Activated effector memory CD4-positive, alpha-beta T cell treated with Interleukin-2 at 50 U/mL for 16 hours (primary cell): Measurements from ENCODE around the gene CREB3L1.

Source experiments
- DNase-seq: peaks from one replicate; pipeline ENCODE4 v3.0.0-alpha.2; 2020

CREB3L1 gene

DNA sequence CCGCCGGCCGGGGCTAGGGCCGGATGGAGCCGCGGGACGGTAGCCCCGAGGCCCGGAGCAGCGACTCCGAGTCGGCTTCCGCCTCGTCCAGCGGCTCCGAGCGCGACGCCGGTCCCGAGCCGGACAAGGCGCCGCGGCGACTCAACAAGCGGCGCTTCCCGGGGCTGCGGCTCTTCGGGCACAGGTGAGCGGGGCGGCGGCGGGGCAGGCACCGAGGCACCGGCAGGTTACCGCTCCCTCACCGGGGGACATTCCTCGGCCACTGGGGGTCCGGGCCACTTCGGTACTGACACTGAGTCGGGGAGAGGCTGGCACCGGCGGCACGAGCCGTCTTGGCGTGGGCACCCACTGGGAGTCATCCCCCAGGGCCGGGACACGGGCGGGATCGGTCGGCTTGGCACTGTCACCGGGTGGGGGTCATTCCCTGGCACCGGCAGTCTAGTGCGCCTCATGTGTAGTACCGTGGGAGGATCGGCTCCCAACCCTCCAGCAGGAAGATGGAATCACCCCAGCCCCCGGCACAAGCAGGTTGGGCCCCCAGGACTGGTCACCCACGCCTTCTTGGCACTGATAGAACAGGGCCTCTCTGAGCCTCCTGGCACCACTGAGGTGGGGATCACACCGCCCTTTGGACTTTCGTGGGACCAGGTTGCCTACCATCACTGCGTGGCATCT lies 70.3 kb downstream of the CREB3L1 start:
- DNase-seq: no peak

DNA sequence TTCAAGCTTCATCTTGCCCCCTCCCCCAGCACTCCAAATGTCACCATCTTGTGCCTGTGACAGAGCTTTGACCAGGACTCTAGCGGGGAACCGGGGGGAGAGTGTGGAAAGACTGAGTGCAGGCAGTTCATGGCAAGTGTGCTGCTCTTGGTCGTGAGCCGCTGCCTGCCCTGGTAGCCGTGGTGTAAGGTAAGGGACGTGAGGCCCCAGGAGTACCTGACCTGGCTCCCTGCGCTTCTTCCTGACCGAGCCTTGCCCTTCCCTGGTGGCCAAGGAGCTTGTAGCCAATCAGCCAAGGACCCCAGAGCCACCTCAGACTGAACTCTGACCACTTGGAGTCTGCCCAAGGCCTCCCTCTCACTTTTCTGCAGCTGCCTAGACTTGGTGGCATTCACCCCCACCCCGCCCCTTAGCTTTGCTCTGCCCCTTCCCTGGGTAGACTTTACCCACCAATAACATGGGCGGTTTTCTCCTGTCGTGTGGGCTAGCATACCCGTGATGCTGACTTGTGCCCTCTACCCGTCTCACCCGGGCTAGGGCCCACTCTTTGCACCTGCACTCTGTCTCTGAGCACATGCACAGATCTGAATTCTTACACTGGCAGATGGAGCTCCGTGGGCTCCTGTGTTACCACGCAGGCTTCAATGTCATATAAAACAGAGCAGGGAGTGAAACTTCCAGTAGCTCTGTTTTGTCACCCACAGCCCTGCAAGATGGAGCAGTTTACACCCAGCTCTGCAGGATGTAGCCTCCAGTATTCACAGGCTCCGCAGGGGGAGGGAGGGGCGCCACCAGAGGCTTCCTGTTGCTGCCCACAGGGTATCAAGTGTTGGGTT lies 71.3 kb downstream of the CREB3L1 start:
- DNase-seq: peak; percentile 58

DNA sequence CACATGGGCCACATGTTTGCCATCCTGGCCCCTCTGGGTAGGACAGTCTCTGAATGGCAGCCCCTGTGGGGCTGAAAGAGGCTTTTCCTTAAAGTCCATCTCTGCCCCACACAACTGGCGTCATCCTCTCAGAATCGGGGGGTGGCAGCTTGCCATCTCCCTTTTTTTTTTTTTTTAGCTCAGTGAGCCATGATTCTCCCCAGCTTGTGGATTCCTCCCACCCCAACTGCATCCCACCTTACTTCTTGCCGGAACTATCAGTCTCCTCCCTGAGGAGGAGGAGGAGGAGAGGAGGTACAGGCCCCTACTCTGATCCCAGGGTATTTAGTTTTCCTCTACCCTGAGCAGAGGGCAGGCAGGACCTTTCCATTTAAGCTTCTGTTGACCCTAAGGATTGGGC lies 73.2 kb downstream of the CREB3L1 start:
- no peak for DNase-seq

DNA sequence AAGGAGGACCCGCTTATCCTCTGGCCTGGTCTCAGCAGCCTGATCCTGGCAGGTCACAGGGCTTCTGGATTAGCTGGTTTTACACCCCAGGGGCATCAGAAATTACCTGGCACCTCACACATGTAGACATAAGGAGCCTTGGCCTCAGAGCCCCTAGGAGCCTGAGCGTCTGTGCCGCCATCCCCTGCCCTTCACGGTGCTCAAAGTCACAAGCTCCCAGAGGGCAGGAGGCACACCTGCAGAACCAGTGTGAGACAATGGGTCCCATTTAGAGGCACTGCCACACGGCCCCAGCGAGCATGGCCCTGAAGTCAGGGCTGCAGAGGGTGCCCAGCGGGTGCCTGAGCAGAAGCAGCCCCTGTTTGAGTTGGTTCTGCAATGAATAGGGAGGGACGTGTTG lies 73.7 kb downstream of the CREB3L1 start:
- no peak for DNase-seq

DNA sequence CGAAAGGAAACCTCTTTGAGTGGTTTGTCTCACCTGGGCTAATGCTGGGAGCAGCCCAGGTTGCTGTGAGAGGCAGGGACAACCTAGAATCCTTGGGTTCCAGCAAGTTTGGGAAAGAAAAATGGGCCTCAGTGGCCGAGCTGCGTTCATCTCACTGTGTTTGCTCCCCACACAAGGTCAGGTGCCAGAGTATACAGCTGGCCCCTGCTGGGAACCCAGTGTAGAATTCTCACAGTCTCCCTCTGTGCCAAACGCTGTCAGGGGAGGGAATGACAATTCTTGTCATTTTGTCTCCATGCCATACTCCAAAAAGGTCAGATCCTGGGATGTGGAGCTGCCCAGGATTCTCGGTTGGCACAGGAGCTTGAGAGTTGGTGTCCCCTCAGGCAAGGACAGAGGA lies 74.1 kb downstream of the CREB3L1 start:
- no peak for DNase-seq

DNA sequence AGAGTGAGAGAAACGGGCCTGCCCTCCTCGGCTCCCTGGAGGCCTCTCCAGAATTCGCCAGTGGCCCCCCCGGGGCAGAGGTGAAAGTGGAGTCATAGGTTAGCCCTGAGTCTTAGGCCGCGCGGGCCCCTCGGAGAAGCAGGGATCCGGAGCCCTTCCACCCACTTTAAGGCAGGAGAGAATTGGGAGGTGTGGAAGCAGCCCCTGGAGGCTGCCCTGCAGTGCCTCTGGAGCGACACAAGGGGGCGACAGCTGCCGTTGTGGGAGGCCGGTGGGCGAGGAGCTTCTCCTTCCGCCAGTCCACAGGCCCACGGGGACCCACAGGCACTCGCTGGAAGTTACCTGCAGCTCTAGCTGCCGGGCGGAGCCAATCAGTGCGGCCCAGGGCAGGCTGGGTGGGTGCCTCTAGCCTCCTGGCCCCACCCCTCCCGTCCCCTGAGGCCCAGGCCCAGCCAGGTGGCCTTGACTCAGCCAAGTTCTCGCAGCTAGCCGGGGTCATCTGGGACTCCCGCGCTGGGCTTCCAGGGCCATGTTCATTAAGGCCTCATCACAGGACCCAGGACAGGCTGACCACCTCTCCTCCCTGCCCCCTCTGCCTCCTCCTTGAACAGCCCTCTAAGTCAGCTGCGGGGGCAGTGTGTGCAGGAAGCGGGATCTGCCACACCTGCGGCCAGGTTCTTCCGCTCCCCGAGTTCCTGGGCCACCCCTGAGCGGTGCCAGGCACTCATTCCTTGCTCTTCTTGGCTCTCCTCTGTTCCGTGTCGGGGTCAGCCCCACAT lies 74.8 kb downstream of the CREB3L1 start:
- peak; percentile 68 for DNase-seq

DNA sequence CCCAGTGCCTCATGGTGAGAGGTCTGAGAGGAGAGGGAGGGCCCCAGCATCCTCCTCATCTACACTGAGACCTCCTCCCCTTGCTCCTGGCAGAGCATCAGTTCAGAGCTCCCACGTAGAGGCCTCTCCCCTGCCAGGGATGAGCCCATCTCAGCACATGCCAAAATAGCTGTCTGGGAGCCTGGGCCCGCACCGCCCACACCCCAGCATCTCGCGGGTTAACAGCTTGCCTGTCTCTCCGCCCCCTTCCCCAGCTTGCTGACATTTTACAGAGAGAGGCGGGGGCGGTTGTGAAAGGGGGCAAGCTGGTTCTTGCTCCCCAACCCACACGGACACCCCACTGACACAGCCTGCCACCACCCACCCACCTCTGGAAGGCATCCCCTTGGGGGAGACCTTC lies 76.2 kb downstream of the CREB3L1 start:
- no peak for DNase-seq

DNA sequence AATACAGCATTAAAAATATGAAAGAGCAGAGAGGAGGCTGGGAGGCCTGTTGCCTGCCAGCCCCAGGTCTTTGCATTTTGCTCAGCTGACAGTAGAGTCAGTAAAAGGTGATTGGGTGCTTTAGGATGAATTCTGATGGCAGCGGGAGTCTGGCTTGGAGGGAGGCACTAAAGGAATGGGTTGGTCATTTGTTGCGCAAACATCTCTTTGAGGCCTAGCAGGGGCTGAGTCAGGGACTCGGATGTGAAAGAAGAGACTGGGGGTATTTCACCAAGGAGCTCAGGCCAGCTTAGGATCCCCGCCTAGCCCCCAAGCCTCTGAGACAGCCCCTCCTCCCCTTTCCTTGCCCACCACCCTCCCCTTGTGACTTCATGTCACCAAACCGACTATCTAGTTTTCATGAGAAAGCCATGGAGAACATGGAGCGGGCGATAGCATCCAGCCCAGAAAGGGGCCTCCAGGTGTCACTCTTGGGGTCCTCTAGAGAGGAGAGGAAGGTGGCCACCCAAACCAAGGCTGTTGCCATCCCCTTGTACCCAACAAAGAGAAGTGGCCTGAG lies 79.5 kb downstream of the CREB3L1 start:
- DNase-seq: no peak

DNA sequence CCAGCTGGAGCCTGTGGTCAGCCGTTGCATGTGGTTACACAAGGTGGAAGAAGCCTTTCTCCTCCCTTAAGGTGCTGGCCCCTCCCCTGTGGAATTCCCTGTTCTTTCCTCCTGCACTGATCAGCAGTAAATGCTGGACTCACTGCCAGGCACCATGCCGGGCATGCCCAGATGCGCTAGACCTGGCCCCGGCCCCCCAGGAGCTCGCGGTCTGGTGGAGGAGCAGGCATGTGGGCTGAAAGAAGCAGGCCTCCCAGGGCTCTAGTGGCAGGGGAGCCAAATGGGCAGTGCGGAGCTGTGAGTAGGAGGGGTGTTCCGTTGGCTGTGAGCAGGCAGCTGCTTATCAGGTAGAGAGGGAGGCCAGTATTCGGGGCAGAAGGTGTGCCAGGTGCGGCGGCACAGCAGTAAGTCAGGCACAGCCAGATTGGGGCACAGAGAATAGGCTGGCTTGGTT lies 80.0 kb downstream of the CREB3L1 start:
- no peak for DNase-seq

DNA sequence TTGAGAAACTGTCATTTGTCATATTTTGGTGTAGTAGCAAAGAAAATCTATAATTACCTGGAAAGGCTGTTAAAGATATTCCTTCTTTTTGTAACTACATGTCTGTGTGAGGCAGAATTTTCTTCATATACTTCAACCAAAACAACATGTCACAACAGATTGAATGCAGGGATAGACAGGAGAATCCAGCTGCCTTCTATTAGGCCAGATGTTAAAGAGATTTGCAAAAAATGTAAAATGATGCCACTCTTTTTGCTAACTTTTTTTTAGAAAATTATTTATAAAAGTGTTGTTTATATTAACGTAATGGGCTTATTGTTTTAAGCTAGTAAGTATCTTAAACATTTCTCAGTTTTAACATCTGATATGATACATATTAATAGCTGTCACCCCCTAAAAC lies 82.5 kb downstream of the CREB3L1 start:
- no peak for DNase-seq

DNA sequence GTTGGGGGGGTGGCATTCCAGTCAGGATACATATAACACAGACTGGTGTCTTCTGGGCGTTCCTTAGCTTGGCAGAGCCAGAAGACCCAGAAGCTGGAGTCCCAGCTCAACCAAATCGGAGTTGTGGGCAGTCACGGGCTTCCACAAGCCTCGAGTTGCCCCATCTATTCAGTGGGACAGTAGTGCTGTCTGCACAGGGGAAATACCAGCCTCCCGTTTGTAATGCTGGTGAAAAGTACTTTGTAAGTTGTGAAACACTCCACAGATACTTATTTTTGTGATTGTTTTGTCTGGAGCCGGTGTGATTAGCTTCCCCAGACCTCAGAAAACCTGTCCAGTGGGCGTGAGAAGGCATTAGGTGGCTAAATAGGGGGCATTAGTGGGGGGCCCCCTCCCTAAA lies 83.4 kb downstream of the CREB3L1 start:
- DNase-seq: no peak

DNA sequence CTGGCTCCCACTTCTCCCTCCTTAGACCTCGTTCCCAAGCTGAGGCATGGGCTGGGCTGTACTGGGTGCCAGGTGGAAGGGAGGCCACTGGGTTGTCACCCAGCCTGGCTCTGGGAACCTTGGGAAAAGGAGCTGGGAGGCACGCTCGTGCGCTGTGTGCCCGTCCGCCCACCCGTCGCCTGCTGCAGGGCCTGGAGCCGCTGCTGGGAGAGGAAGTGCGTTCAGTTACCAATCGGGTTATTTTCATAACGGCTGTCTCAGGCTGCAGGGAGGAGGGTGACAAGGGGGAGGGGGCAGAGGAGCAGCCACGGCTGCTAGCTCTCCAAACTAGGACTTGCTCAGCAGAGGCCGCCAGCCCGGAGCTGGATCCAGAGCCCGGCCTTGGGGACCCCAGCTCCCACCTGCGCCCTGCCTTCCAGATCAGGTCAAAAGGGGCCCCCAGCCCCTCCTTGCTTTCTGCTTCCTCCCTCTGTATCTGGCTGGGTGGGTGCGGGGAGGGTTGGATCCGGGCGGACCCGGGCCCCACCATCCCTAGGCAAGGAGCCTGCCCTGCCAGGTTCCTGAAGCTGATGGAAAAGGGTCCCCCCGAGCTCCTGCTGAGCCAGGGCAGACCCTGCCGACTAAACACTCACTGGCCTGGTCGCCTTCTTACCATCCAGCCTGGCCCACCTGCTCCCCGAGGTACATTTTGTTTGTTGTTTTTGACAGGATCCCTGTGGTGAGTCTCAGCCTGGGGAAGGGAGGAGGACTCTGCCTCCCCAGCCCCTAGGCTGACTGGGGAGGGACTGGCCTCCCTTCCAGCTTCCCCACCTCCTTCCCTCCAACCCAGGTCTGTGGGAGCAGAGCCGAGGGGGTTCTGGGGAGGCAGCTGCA lies 84.1 kb downstream of the CREB3L1 start:
- DNase-seq: peak; percentile 52

DNA sequence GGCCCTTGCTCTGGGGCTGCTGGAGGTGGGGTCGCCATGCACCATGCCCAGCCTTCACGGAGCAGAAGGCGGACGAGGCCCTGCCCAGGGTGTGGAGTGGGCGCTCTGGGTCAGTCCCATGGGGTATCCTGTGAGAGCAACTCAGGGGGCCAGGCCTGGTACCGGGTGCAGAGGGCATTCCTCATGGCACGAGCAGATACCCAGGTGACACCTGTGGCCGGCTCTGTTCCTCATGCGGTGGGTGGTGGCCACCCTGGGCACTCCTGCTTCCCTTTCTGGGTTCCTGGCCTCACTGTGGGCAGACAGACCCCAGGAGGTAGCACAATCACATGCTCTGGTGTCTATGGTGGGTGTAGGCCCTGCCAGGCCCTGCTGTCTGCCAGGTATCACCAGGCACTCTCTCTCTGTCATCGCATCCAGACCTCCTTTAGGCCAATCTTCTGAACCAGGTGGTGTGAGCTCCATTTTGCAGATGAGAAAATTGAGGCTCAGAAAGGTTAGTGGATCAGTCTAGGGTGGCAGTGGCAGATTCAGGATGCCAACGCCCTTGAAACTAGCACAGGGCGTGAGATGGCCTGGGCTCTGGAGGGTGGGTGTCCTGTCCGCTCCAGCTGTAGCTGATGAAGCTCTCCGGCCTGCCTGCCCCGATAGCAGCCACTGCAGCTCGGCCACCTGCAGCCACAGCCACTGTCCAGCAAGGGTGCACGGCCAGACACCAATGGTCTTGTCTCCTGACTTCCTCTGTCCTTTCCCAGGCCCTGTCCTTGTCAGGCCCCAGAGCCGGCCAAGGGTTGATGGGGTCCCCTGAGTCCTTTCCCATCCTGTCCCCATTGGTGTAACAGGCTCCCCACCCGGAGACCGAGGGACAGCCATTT lies 84.9 kb downstream of the CREB3L1 start:
- no peak for DNase-seq

DNA sequence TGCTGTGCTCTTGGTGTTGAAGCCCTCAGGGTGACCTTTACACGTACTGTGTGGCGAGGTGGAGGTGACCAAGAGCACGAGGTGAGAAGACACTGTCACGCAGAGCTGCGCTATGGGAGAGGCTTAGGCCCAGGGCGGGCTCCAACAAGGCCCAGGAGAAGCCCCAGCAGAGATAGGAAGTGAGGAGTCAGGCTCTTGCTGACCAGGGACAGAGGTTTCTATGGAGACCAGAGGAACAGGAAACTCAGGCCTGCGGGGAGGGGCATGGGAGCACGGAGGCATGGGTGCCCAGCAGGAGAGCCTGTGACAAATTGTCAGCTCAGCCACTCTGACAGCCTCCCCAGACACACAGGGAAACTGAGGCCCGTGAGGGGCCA lies 85.6 kb downstream of the CREB3L1 start:
- no peak for DNase-seq

DNA sequence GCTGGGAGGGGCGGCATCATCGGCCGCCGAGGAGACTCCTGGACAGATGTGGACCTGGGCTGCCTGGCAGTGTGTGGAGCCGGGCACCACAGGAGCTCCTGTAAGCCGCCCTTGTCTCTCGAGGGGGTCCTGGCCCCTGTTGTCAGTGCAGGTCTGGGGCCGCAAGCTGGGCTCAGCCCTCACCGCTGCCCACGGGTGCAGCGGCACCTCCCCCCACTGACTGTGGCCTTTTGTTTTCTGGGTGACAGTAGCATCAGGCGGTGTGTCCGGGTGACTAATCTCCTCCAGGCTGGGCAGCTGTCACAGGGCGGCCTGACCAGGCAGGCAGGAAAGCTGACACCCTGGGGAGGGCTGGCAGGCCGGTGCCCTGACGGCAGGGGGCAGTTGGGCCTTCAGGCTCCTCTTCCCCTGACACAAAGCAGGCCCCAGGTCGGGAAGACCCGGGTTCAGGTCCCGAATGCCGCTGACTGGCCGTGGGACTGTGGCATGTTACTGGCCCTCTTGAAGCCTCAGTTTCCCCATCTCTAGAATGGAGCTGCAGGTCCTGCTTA lies 86.1 kb downstream of the CREB3L1 start:
- no peak for DNase-seq

DNA sequence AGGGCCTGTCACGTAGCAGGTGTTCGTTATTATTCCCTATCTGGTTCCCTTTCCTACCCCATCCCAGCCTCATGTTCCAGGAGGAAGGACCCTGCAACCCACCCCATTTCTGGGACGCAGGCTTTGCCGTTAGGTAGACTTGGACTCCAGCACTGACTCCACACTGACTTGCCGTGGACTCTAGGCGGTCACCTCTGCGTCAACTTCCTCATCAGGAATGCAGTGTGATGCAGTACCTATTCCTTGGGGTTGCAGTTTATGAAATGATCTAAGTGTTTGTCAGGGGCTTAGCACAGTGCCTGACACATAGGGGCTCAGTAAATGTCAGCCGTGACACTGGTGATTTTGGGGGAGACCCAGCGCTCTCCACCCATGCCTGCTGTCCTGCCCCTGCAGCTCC lies 86.6 kb downstream of the CREB3L1 start:
- DNase-seq: no peak

DNA sequence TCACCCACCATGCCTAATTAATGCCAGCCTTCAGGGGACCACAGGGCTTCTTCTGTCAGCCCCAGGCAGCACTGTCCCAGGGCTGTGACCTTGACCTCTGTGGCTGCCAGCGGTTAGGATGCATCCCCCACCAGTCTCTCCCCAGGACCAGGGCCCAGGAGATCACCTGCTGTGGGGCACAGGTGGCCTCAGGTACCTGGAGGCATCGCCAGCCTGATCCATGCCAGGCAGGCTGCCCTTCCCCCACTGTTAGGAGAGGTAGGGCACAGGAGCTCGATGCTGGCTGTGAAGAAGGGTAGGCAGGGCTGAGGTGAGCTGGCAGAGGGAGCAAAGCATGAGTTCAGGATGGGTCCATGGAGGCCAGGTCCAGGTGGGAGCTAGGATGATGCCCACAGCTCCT lies 87.3 kb downstream of the CREB3L1 start:
- DNase-seq: no peak

DNA sequence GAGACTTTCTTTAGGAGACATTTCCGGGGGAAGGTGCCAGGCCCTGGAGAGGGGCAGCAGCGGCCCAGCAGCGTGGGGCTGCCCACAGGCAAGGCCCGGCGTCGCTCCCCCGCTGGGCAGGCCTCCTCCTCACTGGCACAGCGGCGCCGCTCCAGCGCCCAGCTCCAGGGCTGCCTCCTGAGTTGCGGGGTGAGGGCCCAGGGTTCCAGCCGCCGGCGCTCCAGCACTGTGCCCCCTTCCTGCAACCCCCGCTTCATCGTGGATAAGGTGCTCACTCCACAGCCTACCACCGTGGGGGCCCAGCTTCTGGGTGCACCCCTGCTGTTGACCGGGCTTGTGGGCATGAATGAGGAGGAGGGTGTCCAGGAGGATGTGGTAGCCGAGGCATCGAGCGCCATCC lies 88.8 kb downstream of the CREB3L1 start:
- DNase-seq: no peak

DNA sequence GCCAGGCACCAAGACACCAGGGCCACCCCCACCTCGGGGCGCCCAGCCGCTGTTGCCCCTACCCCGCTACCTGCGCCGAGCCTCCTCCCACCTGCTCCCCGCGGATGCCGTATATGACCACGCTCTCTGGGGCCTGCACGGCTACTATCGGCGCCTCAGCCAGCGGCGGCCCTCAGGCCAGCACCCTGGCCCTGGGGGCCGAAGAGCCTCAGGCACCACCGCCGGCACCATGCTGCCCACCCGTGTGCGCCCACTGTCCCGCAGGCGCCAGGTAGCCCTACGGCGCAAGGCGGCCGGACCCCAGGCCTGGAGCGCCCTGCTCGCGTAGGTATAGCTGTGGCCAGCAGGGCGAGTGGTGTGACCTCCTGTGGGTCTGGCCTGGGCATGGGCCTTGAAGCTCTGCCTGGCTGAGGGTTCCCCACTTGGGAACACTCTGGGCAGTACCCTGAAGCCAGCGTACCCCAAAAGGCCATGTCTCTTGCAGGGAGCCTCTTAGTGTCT lies 89.2 kb downstream of the CREB3L1 start:
- no peak for DNase-seq

DNA sequence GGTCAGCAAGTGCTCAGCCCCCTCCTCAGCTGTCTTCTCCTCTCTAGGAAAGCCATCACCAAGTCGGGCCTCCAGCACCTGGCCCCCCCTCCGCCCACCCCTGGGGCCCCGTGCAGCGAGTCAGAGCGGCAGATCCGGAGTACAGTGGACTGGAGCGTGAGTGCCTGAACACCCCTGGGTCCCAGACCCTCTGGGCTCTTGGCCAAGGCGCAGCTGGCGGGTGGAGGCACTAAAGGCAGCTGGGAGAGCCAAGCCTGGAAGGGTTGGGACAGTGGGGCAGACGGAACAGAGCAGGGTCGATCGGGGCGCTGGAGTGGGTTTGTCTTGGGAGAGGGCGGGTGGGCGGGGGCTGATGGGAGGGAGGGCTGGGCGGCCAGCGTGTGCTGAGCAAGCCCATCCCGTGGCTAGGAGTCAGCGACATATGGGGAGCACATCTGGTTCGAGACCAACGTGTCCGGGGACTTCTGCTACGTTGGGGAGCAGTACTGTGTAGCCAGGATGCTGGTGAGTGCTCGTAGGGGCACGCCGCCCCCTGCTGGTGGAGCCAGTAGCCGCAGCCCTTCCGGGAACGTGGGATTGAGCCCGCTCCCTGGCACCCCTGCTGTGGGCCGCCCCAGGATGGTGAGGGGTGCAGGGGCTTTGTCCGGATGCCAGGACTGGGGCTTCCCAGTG lies 89.9 kb downstream of the CREB3L1 start:
- DNase-seq: peak; percentile 64
